Caco-2 (cell line): Measurements from ENCODE around the gene INAVA. TPM values are rescaled to one million over a fixed set of nuclear protein-coding genes. Genes with fewer than 3 reads are reported as not detected.

Experiments
- BruUV-seq: library from RNA; stranded (reverse); fragments of 400-500 nt; replicated peaks from 2 replicates; lab custom pipeline; 2021; lab: Mats Ljungman, UMichigan
- CTCF ChIA-PET: fragments of 300-600 bp; sonication (Branson Sonifier 250); formaldehyde crosslinking; loops from one replicate; lab custom pipeline; 2022; ENCODE audit warnings: antibody characterized with exemption; lab: Charles Lee
- POLR2A ChIA-PET: fragments of 300-600 bp; sonication (Branson Sonifier 250); formaldehyde crosslinking; loops from one replicate; lab custom pipeline; 2022; ENCODE audit warnings: antibody characterized with exemption; lab: Charles Lee
- DNase-seq, 2 experiments: peaks; one replicate each; pipeline versions ENCODE4 v3.0.0 to v3.0.0-alpha.2; 2020 to 2022
- H3K27me3 ChIP-seq: replicated peaks from 2 replicates; pipeline ENCODE4 v1.6.0; 2011; ENCODE audit warnings: low read length; ENCODE audit not compliant: control insufficient read depth, insufficient read depth
- H3K36me3 ChIP-seq: 2 replicates; pipeline ENCODE4 v1.5.1; 2011; ENCODE audit warnings: low read length; ENCODE audit not compliant: control insufficient read depth, insufficient read depth
- H3K4me1 ChIP-seq: fragments of 250-450 bp; sonication (Bioruptor Pico); 2 replicates; pipeline ENCODE4 v1.5.1; 2020; ENCODE audit warnings: mild to moderate bottlenecking
- H3K4me3 ChIP-seq: 2 replicates; pipeline ENCODE4 v1.5.1; 2011; ENCODE audit warnings: low read depth, mild to moderate bottlenecking, control low read depth, low read length
- H3K9me3 ChIP-seq: fragments of 250-450 bp; sonication (Bioruptor Pico); 2 replicates; pipeline ENCODE4 v1.5.1; 2020; ENCODE audit warnings: mild to moderate bottlenecking, moderate library complexity
- H3K27ac Mint-ChIP-seq: one replicate; pipeline ENCODE4 v1.8.0; 2022; ENCODE audit warnings: mixed read lengths; ENCODE audit not compliant: unreplicated experiment
- H3K27me3 Mint-ChIP-seq: one replicate; pipeline ENCODE4 v1.8.0; 2022; ENCODE audit warnings: mixed read lengths; ENCODE audit not compliant: insufficient read depth, unreplicated experiment
- H3K36me3 Mint-ChIP-seq: one replicate; pipeline ENCODE4 v1.8.0; 2022; ENCODE audit warnings: mild to moderate bottlenecking, mixed read lengths; ENCODE audit not compliant: insufficient read depth, unreplicated experiment
- H3K4me1 Mint-ChIP-seq: one replicate; pipeline ENCODE4 v1.8.0; 2022; ENCODE audit warnings: low read depth, mixed read lengths; ENCODE audit not compliant: unreplicated experiment
- H3K4me3 Mint-ChIP-seq: one replicate; pipeline ENCODE4 v1.8.0; 2022; ENCODE audit warnings: mild to moderate bottlenecking, moderate library complexity, mixed read lengths; ENCODE audit not compliant: unreplicated experiment
- H3K9me3 Mint-ChIP-seq: one replicate; pipeline ENCODE4 v1.8.0; 2022; ENCODE audit warnings: mixed read lengths; ENCODE audit not compliant: unreplicated experiment
- CTCF ChIP-seq, 2 experiments: fragments of 200-600 bp in 1 of 2; IDR thresholded peaks; 1 replicate in 1 of 2; 2 replicates in 1 of 2; pipeline versions ENCODE4 v1.5.1 to v1.8.0; 2011 to 2022; ENCODE audit warnings: antibody characterized with exemption in 1 of 2, control low read depth in 1 of 2, inconsistent platforms in 1 of 2, low read depth in 1 of 2, low read length in 1 of 2, mild to moderate bottlenecking in 1 of 2, moderate library complexity in 1 of 2; ENCODE audit not compliant: insufficient read depth in 1 of 2, severe bottlenecking in 1 of 2, unreplicated experiment in 1 of 2
- intact Hi-C: fragments of 100-400 bp; cut with micrococcal nuclease; formaldehyde crosslinking; loops from one replicate; pipeline ENCODE4 v1.10.0; 2022; ENCODE audit not compliant: unreplicated experiment
- total RNA-seq: library from RNA; stranded (reverse); gene quantifications from 2 replicates; pipeline ENCODE4 v1.2.3, GENCODE V29; 2022

INAVA gene
- total RNA-seq, 1 experiment from 2014 or later, result 123 TPM

- POLR2A ChIA-PET, result no interaction called here
- Mint-ChIP-seq H3K27me3 (no peaks in the 10 kb centered on the region), H3K4me1 (no peaks in the 10 kb centered on the region), H3K27ac (no peak overlapping the region), H3K36me3 (no peaks in the 10 kb centered on the region), H3K9me3 (no peaks in the 10 kb centered on the region), H3K4me3 (no peak overlapping the region)
- H3K27me3 ChIP-seq, result no peaks in the 10 kb centered on the region
- no TSS peak for BruUV-seq
- no peak for DNase-seq
- TF ChIP-seq CTCF (IDR thresholded peaks at IDR 0.05; ENCODE audit: insufficient read depth in 1 of 2, low read depth in 1 of 2, low read length in 1 of 2, severe bottlenecking in 1 of 2, unreplicated experiment in 1 of 2), result no peak
- H3K4me1 ChIP-seq, result no peaks in the 10 kb centered on the region
- no peak overlapping the region for H3K4me3 ChIP-seq
- no peaks in the 10 kb centered on the region for H3K36me3 ChIP-seq
- intact Hi-C loops, result no loop called here
- H3K9me3 ChIP-seq, result no peaks in the 10 kb centered on the region
- CTCF ChIA-PET, result no interaction called here
Observed at GRCh38 chr1:200958597-200958996, 63.9 kb downstream of the INAVA start.

- Mint-ChIP-seq H3K4me3 (no peak overlapping the region), H3K27me3 (no peaks in the 10 kb centered on the region), H3K9me3 (no peaks in the 10 kb centered on the region), H3K4me1 (no peaks in the 10 kb centered on the region), H3K27ac (no peak overlapping the region), H3K36me3 (no peaks in the 10 kb centered on the region)
- no peaks in the 10 kb centered on the region for H3K27me3 ChIP-seq
- no peak for DNase-seq
- H3K4me3 ChIP-seq, result no peak overlapping the region
- no peaks in the 10 kb centered on the region for H3K36me3 ChIP-seq
- intact Hi-C loops, result no loop called here
- ChIA-PET CTCF (no interaction called here), POLR2A (no interaction called here)
- no TSS peak for BruUV-seq
- H3K9me3 ChIP-seq, result no peaks in the 10 kb centered on the region
- no peaks in the 10 kb centered on the region for H3K4me1 ChIP-seq
- TF ChIP-seq CTCF (IDR thresholded peaks at IDR 0.05; ENCODE audit: insufficient read depth in 1 of 2, low read depth in 1 of 2, low read length in 1 of 2, severe bottlenecking in 1 of 2, unreplicated experiment in 1 of 2), result no peak
Observed at GRCh38 chr1:200959411-200959921, 64.8 kb downstream of the INAVA start.

- H3K9me3 Mint-ChIP-seq, result no peaks in the 10 kb centered on the region
- no TSS peak for BruUV-seq
Observed at GRCh38 chr1:200960236-200960947, 65.7 kb downstream of the INAVA start.

More at GRCh38 chr1:200960236-200960947, 65.7 kb downstream of the INAVA start:
- no peaks in the 10 kb centered on the region for H3K27me3 ChIP-seq
- ChIA-PET POLR2A (no interaction called here), CTCF (no interaction called here)
- no peak overlapping the region for H3K4me3 Mint-ChIP-seq
- no peak overlapping the region for H3K27ac Mint-ChIP-seq
- H3K36me3 Mint-ChIP-seq, result no peaks in the 10 kb centered on the region
- H3K4me1 ChIP-seq, result no peaks in the 10 kb centered on the region
- no peak for DNase-seq
- no peak overlapping the region for H3K4me3 ChIP-seq
- no peak for TF ChIP-seq CTCF (IDR thresholded peaks at IDR 0.05; ENCODE audit: insufficient read depth in 1 of 2, low read depth in 1 of 2, low read length in 1 of 2, severe bottlenecking in 1 of 2, unreplicated experiment in 1 of 2)
- H3K27me3 Mint-ChIP-seq, result no peaks in the 10 kb centered on the region
- intact Hi-C loops, result no loop called here
- H3K9me3 ChIP-seq, result no peaks in the 10 kb centered on the region
- H3K4me1 Mint-ChIP-seq, result no peaks in the 10 kb centered on the region
- no peaks in the 10 kb centered on the region for H3K36me3 ChIP-seq
